ENCODE data around the gene SPHK1. TPM values are rescaled to one million over a fixed set of nuclear protein-coding genes. Genes with fewer than 3 reads are reported as not detected.

The SPHK1 gene
- total RNA-seq, 1 donor from 2014 or later = 15.2 TPM

- Mint-ChIP-seq H3K27me3 (ENCODE audit: unreplicated experiment) (no peaks in the 10 kb centered on the region), H3K36me3 (ENCODE audit: unreplicated experiment) (peaks cover 4% of the 10 kb centered on the region), H3K9me3 (ENCODE audit: unreplicated experiment) (no peaks in the 10 kb centered on the region), H3K27ac (ENCODE audit: unreplicated experiment) (peak overlapping the region; percentile 59), H3K4me1 (ENCODE audit: unreplicated experiment) (peaks cover 20% of the 10 kb centered on the region), H3K4me3 (ENCODE audit: unreplicated experiment) (no peak overlapping the region)
- TF ChIP-seq CTCF (IDR thresholded peaks at IDR 0.05) = no peak
- DNase-seq (ENCODE audit: extremely low spot score, unreplicated experiment) = no peak
Observed at GRCh38 chr17:76427501-76428231, 43.3 kb downstream of the SPHK1 start.

GRCh38 chr17:76428511-76428910 lies 44.1 kb downstream of the SPHK1 start:
- Mint-ChIP-seq H3K36me3 (ENCODE audit: unreplicated experiment) (peaks cover 4% of the 10 kb centered on the region), H3K9me3 (ENCODE audit: unreplicated experiment) (no peaks in the 10 kb centered on the region), H3K27me3 (ENCODE audit: unreplicated experiment) (no peaks in the 10 kb centered on the region), H3K4me1 (ENCODE audit: unreplicated experiment) (peaks cover 17% of the 10 kb centered on the region), H3K4me3 (ENCODE audit: unreplicated experiment) (no peak overlapping the region), H3K27ac (ENCODE audit: unreplicated experiment) (no peak overlapping the region)
- TF ChIP-seq CTCF (IDR thresholded peaks at IDR 0.05) = no peak
- no peak for DNase-seq (ENCODE audit: extremely low spot score, unreplicated experiment)

GRCh38 chr17:76431509-76431908 lies 47.1 kb downstream of the SPHK1 start:
- TF ChIP-seq CTCF (IDR thresholded peaks at IDR 0.05) = no peak
- DNase-seq (ENCODE audit: extremely low spot score, unreplicated experiment) = no peak
- no peaks in the 10 kb centered on the region for H3K27me3 Mint-ChIP-seq (ENCODE audit: unreplicated experiment)
- peaks cover 7% of the 10 kb centered on the region for H3K36me3 Mint-ChIP-seq (ENCODE audit: unreplicated experiment)
- no peak overlapping the region for H3K4me3 Mint-ChIP-seq (ENCODE audit: unreplicated experiment)
- H3K9me3 Mint-ChIP-seq (ENCODE audit: unreplicated experiment) = no peaks in the 10 kb centered on the region
- H3K27ac Mint-ChIP-seq (ENCODE audit: unreplicated experiment) = no peak overlapping the region
- peaks cover 19% of the 10 kb centered on the region for H3K4me1 Mint-ChIP-seq (ENCODE audit: unreplicated experiment)

- Mint-ChIP-seq H3K27me3 (ENCODE audit: unreplicated experiment) (no peaks in the 10 kb centered on the region), H3K4me3 (ENCODE audit: unreplicated experiment) (no peak overlapping the region), H3K36me3 (ENCODE audit: unreplicated experiment) (peaks cover 7% of the 10 kb centered on the region), H3K27ac (ENCODE audit: unreplicated experiment) (no peak overlapping the region), H3K4me1 (ENCODE audit: unreplicated experiment) (peaks cover 19% of the 10 kb centered on the region), H3K9me3 (ENCODE audit: unreplicated experiment) (no peaks in the 10 kb centered on the region)
- TF ChIP-seq CTCF (IDR thresholded peaks at IDR 0.05) = no peak
- DNase-seq (ENCODE audit: extremely low spot score, unreplicated experiment) = no peak
Observed at GRCh38 chr17:76432004-76432403, 47.6 kb downstream of the SPHK1 start.

GRCh38 chr17:76432712-76433336 lies 48.4 kb downstream of the SPHK1 start:
- Mint-ChIP-seq H3K27me3 (ENCODE audit: unreplicated experiment) (no peaks in the 10 kb centered on the region), H3K4me1 (ENCODE audit: unreplicated experiment) (peaks cover 16% of the 10 kb centered on the region), H3K9me3 (ENCODE audit: unreplicated experiment) (no peaks in the 10 kb centered on the region), H3K27ac (ENCODE audit: unreplicated experiment) (no peak overlapping the region), H3K36me3 (ENCODE audit: unreplicated experiment) (peaks cover 7% of the 10 kb centered on the region), H3K4me3 (ENCODE audit: unreplicated experiment) (no peak overlapping the region)
- no peak for DNase-seq (ENCODE audit: extremely low spot score, unreplicated experiment)
- TF ChIP-seq CTCF (IDR thresholded peaks at IDR 0.05) = peak; percentile 47

All from osteocyte (in vitro differentiated cells).